ENCODE measurements around the gene OR4N5.
"Not testable (repeated sequence)": the region's sequence is repeated elsewhere in the genome, so short reads cannot be mapped to it uniquely, and the experiment has no call there.

The OR4N5 gene

GRCh38 chr14:20138520-20138919 lies at the start of gene OR4N5:
Gene OR4N5, plus strand, starts transcription at chr14:20138820. Its CDS starts 4,916 bp downstream, at chr14:20143736.
- Histone ChIP-seq H3K9ac (ENCODE audit: low read length) (no peak within 1 kb of the TSS), H3K27me3 (ENCODE audit: control insufficient read depth, insufficient read depth, low read length) (no peaks in the 10 kb centered on the region), H3K36me3 (ENCODE audit: control insufficient read depth, insufficient read depth, low read length) (no peaks in the 10 kb centered on the region), H3K4me1 (ENCODE audit: control insufficient read depth, insufficient read depth, low read length) (no peaks in the 10 kb centered on the region), H3K4me3 (ENCODE audit: low read length) (no peak within 1 kb of the TSS), H3K9me3 (ENCODE audit: control insufficient read depth, low read length) (no peaks in the 10 kb centered on the region)

GRCh38 chr14:20092050-20092449 lies 46.6 kb upstream of the OR4N5 start:
- Histone ChIP-seq H3K9ac (ENCODE audit: low read length) (no peak overlapping the region), H3K9me3 (ENCODE audit: control insufficient read depth, low read length) (no peaks in the 10 kb centered on the region)

GRCh38 chr14:20093442-20093841 lies 45.2 kb upstream of the OR4N5 start:
- Histone ChIP-seq H3K27me3 (ENCODE audit: control insufficient read depth, insufficient read depth, low read length) (no peaks in the 10 kb centered on the region), H3K4me3 (ENCODE audit: low read length) (no peak overlapping the region), H3K9ac (ENCODE audit: low read length) (no peak overlapping the region), H3K36me3 (ENCODE audit: control insufficient read depth, insufficient read depth, low read length) (no peaks in the 10 kb centered on the region), H3K9me3 (ENCODE audit: control insufficient read depth, low read length) (no peaks in the 10 kb centered on the region), H3K4me1 (ENCODE audit: control insufficient read depth, insufficient read depth, low read length) (no peaks in the 10 kb centered on the region)

More at GRCh38 chr14:20092050-20092449, 46.6 kb upstream of the OR4N5 start:
- H3K4me3 ChIP-seq (ENCODE audit: low read length): no peak overlapping the region
- no peaks in the 10 kb centered on the region for H3K36me3 ChIP-seq (ENCODE audit: control insufficient read depth, insufficient read depth, low read length)
- H3K27me3 ChIP-seq (ENCODE audit: control insufficient read depth, insufficient read depth, low read length): no peaks in the 10 kb centered on the region
- no peaks in the 10 kb centered on the region for H3K4me1 ChIP-seq (ENCODE audit: control insufficient read depth, insufficient read depth, low read length)

- not testable (repeated sequence) for H3K27me3 ChIP-seq (ENCODE audit: control insufficient read depth, insufficient read depth, low read length); H3K4me3 ChIP-seq (ENCODE audit: low read length); H3K9ac ChIP-seq (ENCODE audit: low read length); H3K4me1 ChIP-seq (ENCODE audit: control insufficient read depth, insufficient read depth, low read length); H3K36me3 ChIP-seq (ENCODE audit: control insufficient read depth, insufficient read depth, low read length); H3K9me3 ChIP-seq (ENCODE audit: control insufficient read depth, low read length)
These were observed 39.5 kb upstream of the OR4N5 start for GRCh38 chr14:20098926-20099770.

GRCh38 chr14:20110438-20110837 lies 28.2 kb upstream of the OR4N5 start, which contains the start of gene OR4K17:
Gene OR4K17, plus strand, starts transcription at chr14:20110739. Its CDS starts 6,761 bp downstream, at chr14:20117500.
- Histone ChIP-seq H3K4me3 (ENCODE audit: low read length) (no peak within 1 kb of the TSS), H3K36me3 (ENCODE audit: control insufficient read depth, insufficient read depth, low read length) (no peaks in the 10 kb centered on the region), H3K27me3 (ENCODE audit: control insufficient read depth, insufficient read depth, low read length) (no peaks in the 10 kb centered on the region), H3K9me3 (ENCODE audit: control insufficient read depth, low read length) (no peaks in the 10 kb centered on the region), H3K4me1 (ENCODE audit: control insufficient read depth, insufficient read depth, low read length) (no peaks in the 10 kb centered on the region), H3K9ac (ENCODE audit: low read length) (no peak within 1 kb of the TSS)

- H3K36me3 ChIP-seq (ENCODE audit: control insufficient read depth, insufficient read depth, low read length): no peaks in the 10 kb centered on the region
- H3K4me1 ChIP-seq (ENCODE audit: control insufficient read depth, insufficient read depth, low read length): no peaks in the 10 kb centered on the region
- H3K9me3 ChIP-seq (ENCODE audit: control insufficient read depth, low read length): no peaks in the 10 kb centered on the region
- no peak overlapping the region for H3K9ac ChIP-seq (ENCODE audit: low read length)
- H3K4me3 ChIP-seq (ENCODE audit: low read length): no peak overlapping the region
- no peaks in the 10 kb centered on the region for H3K27me3 ChIP-seq (ENCODE audit: control insufficient read depth, insufficient read depth, low read length)
These were observed 26.3 kb upstream of the OR4N5 start for GRCh38 chr14:20112321-20112720.

GRCh38 chr14:20116748-20117147 lies 21.9 kb upstream of the OR4N5 start:
- H3K4me1 ChIP-seq (ENCODE audit: control insufficient read depth, insufficient read depth, low read length): no peaks in the 10 kb centered on the region
- H3K36me3 ChIP-seq (ENCODE audit: control insufficient read depth, insufficient read depth, low read length): no peaks in the 10 kb centered on the region
- H3K27me3 ChIP-seq (ENCODE audit: control insufficient read depth, insufficient read depth, low read length): no peaks in the 10 kb centered on the region
- no peaks in the 10 kb centered on the region for H3K9me3 ChIP-seq (ENCODE audit: control insufficient read depth, low read length)
- no peak overlapping the region for H3K4me3 ChIP-seq (ENCODE audit: low read length)
- H3K9ac ChIP-seq (ENCODE audit: low read length): no peak overlapping the region

- Histone ChIP-seq H3K27me3 (ENCODE audit: control insufficient read depth, insufficient read depth, low read length) (no peaks in the 10 kb centered on the region), H3K9me3 (ENCODE audit: control insufficient read depth, low read length) (no peaks in the 10 kb centered on the region), H3K36me3 (ENCODE audit: control insufficient read depth, insufficient read depth, low read length) (no peaks in the 10 kb centered on the region), H3K4me1 (ENCODE audit: control insufficient read depth, insufficient read depth, low read length) (no peaks in the 10 kb centered on the region), H3K9ac (ENCODE audit: low read length) (no peak overlapping the region), H3K4me3 (ENCODE audit: low read length) (no peak overlapping the region)
These were observed 19.8 kb upstream of the OR4N5 start for GRCh38 chr14:20118795-20119194.

GRCh38 chr14:20143911-20144310 lies 5.3 kb downstream of the OR4N5 start:
- Histone ChIP-seq H3K4me3 (ENCODE audit: low read length) (no peak overlapping the region), H3K9me3 (ENCODE audit: control insufficient read depth, low read length) (no peaks in the 10 kb centered on the region), H3K36me3 (ENCODE audit: control insufficient read depth, insufficient read depth, low read length) (no peaks in the 10 kb centered on the region), H3K9ac (ENCODE audit: low read length) (no peak overlapping the region), H3K27me3 (ENCODE audit: control insufficient read depth, insufficient read depth, low read length) (no peaks in the 10 kb centered on the region), H3K4me1 (ENCODE audit: control insufficient read depth, insufficient read depth, low read length) (no peaks in the 10 kb centered on the region)

- Histone ChIP-seq H3K9me3 (ENCODE audit: control insufficient read depth, low read length) (no peaks in the 10 kb centered on the region), H3K9ac (ENCODE audit: low read length) (no peak overlapping the region), H3K4me1 (ENCODE audit: control insufficient read depth, insufficient read depth, low read length) (no peaks in the 10 kb centered on the region), H3K4me3 (ENCODE audit: low read length) (no peak overlapping the region), H3K36me3 (ENCODE audit: control insufficient read depth, insufficient read depth, low read length) (no peaks in the 10 kb centered on the region), H3K27me3 (ENCODE audit: control insufficient read depth, insufficient read depth, low read length) (no peaks in the 10 kb centered on the region)
These were observed 6.2 kb downstream of the OR4N5 start for GRCh38 chr14:20144820-20145219.

- no peak overlapping the region for H3K9ac ChIP-seq (ENCODE audit: low read length)
- no peak overlapping the region for H3K4me3 ChIP-seq (ENCODE audit: low read length)
- no peaks in the 10 kb centered on the region for H3K4me1 ChIP-seq (ENCODE audit: control insufficient read depth, insufficient read depth, low read length)
- no peaks in the 10 kb centered on the region for H3K27me3 ChIP-seq (ENCODE audit: control insufficient read depth, insufficient read depth, low read length)
- no peaks in the 10 kb centered on the region for H3K36me3 ChIP-seq (ENCODE audit: control insufficient read depth, insufficient read depth, low read length)
- no peaks in the 10 kb centered on the region for H3K9me3 ChIP-seq (ENCODE audit: control insufficient read depth, low read length)
These were observed 25.8 kb downstream of the OR4N5 start for GRCh38 chr14:20164462-20164861.

GRCh38 chr14:20167091-20167490 lies 28.5 kb downstream of the OR4N5 start:
- no peaks in the 10 kb centered on the region for H3K9me3 ChIP-seq (ENCODE audit: control insufficient read depth, low read length)
- H3K4me1 ChIP-seq (ENCODE audit: control insufficient read depth, insufficient read depth, low read length): no peaks in the 10 kb centered on the region
- H3K4me3 ChIP-seq (ENCODE audit: low read length): no peak overlapping the region
- no peaks in the 10 kb centered on the region for H3K27me3 ChIP-seq (ENCODE audit: control insufficient read depth, insufficient read depth, low read length)
- no peaks in the 10 kb centered on the region for H3K36me3 ChIP-seq (ENCODE audit: control insufficient read depth, insufficient read depth, low read length)
- no peak overlapping the region for H3K9ac ChIP-seq (ENCODE audit: low read length)

All from mucosa of stomach (tissue), 1 donor.